HG02938 (cell line): ENCODE measurements around the gene IL7R.
"Not testable (repeated sequence)": the region's sequence is repeated elsewhere in the genome, so short reads cannot be mapped to it uniquely, and the experiment has no call there.

Source experiments
- ATAC-seq: cut with Tn5 transposase; IDR thresholded peaks from one replicate; pipeline ENCODE4 v1.9.1; 2021; ENCODE audit warnings: mild to moderate bottlenecking, moderate library complexity; ENCODE audit not compliant: unreplicated experiment

IL7R gene

GRCh38 chr5:35870605-35871004, 13.9 kb downstream of the IL7R start:
- no peak for ATAC-seq

- no peak for ATAC-seq
These were observed 19.8 kb downstream of the IL7R start for GRCh38 chr5:35876454-35876853.

GRCh38 chr5:35876922-35877321, 20.2 kb downstream of the IL7R start:
- ATAC-seq: no peak

GRCh38 chr5:35877655-35878054, 21.0 kb downstream of the IL7R start:
- ATAC-seq: no peak

GRCh38 chr5:35878079-35878478, 21.4 kb downstream of the IL7R start:
- ATAC-seq: no peak

GRCh38 chr5:35879096-35879495, 22.4 kb downstream of the IL7R start:
- no peak for ATAC-seq

GRCh38 chr5:35879649-35880048, 23.0 kb downstream of the IL7R start:
- no peak for ATAC-seq

- ATAC-seq: no peak
These were observed 23.5 kb downstream of the IL7R start for GRCh38 chr5:35880156-35880555.

- ATAC-seq: no peak
These were observed 25.1 kb downstream of the IL7R start for GRCh38 chr5:35881758-35882157.

- ATAC-seq: no peak
These were observed 27.6 kb downstream of the IL7R start for GRCh38 chr5:35884191-35884769.

- no peak for ATAC-seq
These were observed 28.1 kb downstream of the IL7R start for GRCh38 chr5:35884773-35885172.

GRCh38 chr5:35886381-35886780, 29.7 kb downstream of the IL7R start:
- ATAC-seq: no peak

- no peak for ATAC-seq
These were observed 30.8 kb downstream of the IL7R start for GRCh38 chr5:35887321-35888100.

- no peak for ATAC-seq
These were observed 33.6 kb downstream of the IL7R start for GRCh38 chr5:35890021-35891020.

- ATAC-seq: not testable (repeated sequence)
These were observed 36.1 kb downstream of the IL7R start for GRCh38 chr5:35892799-35893198.

GRCh38 chr5:35894131-35894530, 37.4 kb downstream of the IL7R start:
- no peak for ATAC-seq

- ATAC-seq: no peak
These were observed 42.4 kb downstream of the IL7R start for GRCh38 chr5:35898952-35899660.

GRCh38 chr5:35899800-35900199, 43.1 kb downstream of the IL7R start:
- no peak for ATAC-seq

GRCh38 chr5:35900972-35901695, 44.4 kb downstream of the IL7R start:
- ATAC-seq: no peak

- peak; percentile 46 for ATAC-seq
These were observed 45.5 kb downstream of the IL7R start for GRCh38 chr5:35902046-35902672.
